ENCODE results near the gene CAMK2A.

The CAMK2A gene

GRCh38 chr5:150271923-150272322 lies 17.6 kb downstream of the CAMK2A start:
- no peak overlapping the region for H3K4me3 ChIP-seq (ENCODE audit: low read depth, low read length)
- no peak for TF ChIP-seq CTCF (IDR thresholded peaks at IDR 0.05; ENCODE audit: borderline replicate concordance, insufficient read depth, low read depth, low read length)

GRCh38 chr5:150271296-150271692 lies 18.3 kb downstream of the CAMK2A start:
- TF ChIP-seq CTCF (IDR thresholded peaks at IDR 0.05; ENCODE audit: borderline replicate concordance, insufficient read depth, low read depth, low read length): no peak
- no peak overlapping the region for H3K4me3 ChIP-seq (ENCODE audit: low read depth, low read length)

GRCh38 chr5:150270541-150271295 lies 18.9 kb downstream of the CAMK2A start:
- no peak overlapping the region for H3K4me3 ChIP-seq (ENCODE audit: low read depth, low read length)
- TF ChIP-seq CTCF (IDR thresholded peaks at IDR 0.05; ENCODE audit: borderline replicate concordance, insufficient read depth, low read depth, low read length): no peak

- H3K4me3 ChIP-seq (ENCODE audit: low read depth, low read length): no peak overlapping the region
- no peak for TF ChIP-seq CTCF (IDR thresholded peaks at IDR 0.05; ENCODE audit: borderline replicate concordance, insufficient read depth, low read depth, low read length)
Measured at GRCh38 chr5:150266871-150267291, 22.7 kb downstream of the CAMK2A start.

- no peak for TF ChIP-seq CTCF (IDR thresholded peaks at IDR 0.05; ENCODE audit: borderline replicate concordance, insufficient read depth, low read depth, low read length)
- H3K4me3 ChIP-seq (ENCODE audit: low read depth, low read length): no peak overlapping the region
Measured at GRCh38 chr5:150265870-150266383, 23.6 kb downstream of the CAMK2A start.

GRCh38 chr5:150264667-150265603 lies 24.6 kb downstream of the CAMK2A start:
- H3K4me3 ChIP-seq (ENCODE audit: low read depth, low read length): no peak overlapping the region
- no peak for TF ChIP-seq CTCF (IDR thresholded peaks at IDR 0.05; ENCODE audit: borderline replicate concordance, insufficient read depth, low read depth, low read length)

Data from GM12875 (cell line).